Fibroblast of lung (primary cell): ENCODE data around the gene MAP6. TPM values are rescaled to one million over a fixed set of nuclear protein-coding genes. Genes with fewer than 3 reads are reported as not detected.

Experiments used
- DNase-seq, 2 donors: peaks; one replicate each; pipeline versions ENCODE4 v3.0.0 to v3.0.0-alpha.2; 2010; ENCODE audit warnings: low read depth in 2 of 2
- H2AFZ ChIP-seq: 2 replicates; pipeline ENCODE4 v1.5.1; 2012; ENCODE audit warnings: low read length, control low read depth, inconsistent platforms
- H3K27ac ChIP-seq: 2 replicates; pipeline ENCODE4 v1.5.1; 2011; ENCODE audit warnings: low read length, control low read depth; ENCODE audit not compliant: insufficient read depth
- H3K27me3 ChIP-seq: 2 replicates; pipeline ENCODE4 v1.5.1; 2011; ENCODE audit warnings: mild to moderate bottlenecking, low read length; ENCODE audit not compliant: control insufficient read depth, insufficient read depth
- H3K36me3 ChIP-seq: 2 replicates; pipeline ENCODE4 v1.5.1; 2011; ENCODE audit warnings: low read length; ENCODE audit not compliant: control insufficient read depth, insufficient read depth
- H3K4me1 ChIP-seq: 2 replicates; pipeline ENCODE4 v1.5.1; 2011; ENCODE audit warnings: low read length; ENCODE audit not compliant: control insufficient read depth, insufficient read depth; ENCODE audit errors: extremely low read depth
- H3K4me2 ChIP-seq: 2 replicates; pipeline ENCODE4 v1.5.1; 2011; ENCODE audit warnings: low read length, control low read depth; ENCODE audit not compliant: insufficient read depth; ENCODE audit errors: extremely low read depth
- H3K4me3 ChIP-seq, 4 experiments: fragments of 200-600 bp in 1 of 4; sonication (generic) in 1 of 4; replicated peaks in 1 of 4; 2 replicates each; pipeline ENCODE4 v1.5.1; 2011 to 2016; ENCODE audit warnings: low read length in 4 of 4, low read depth in 3 of 4, mild to moderate bottlenecking in 3 of 4, control low read depth in 2 of 4, inconsistent platforms in 1 of 4, mixed read lengths in 1 of 4; ENCODE audit not compliant: insufficient read depth in 1 of 4; ENCODE audit errors: control extremely low read depth in 1 of 4
- H3K79me2 ChIP-seq: 2 replicates; pipeline ENCODE4 v1.5.1; 2012; ENCODE audit warnings: mild to moderate bottlenecking, low read length, inconsistent platforms; ENCODE audit not compliant: control insufficient read depth, insufficient read depth
- H3K9ac ChIP-seq: 2 replicates; pipeline ENCODE4 v1.5.1; 2011; ENCODE audit warnings: mild to moderate bottlenecking, low read length, control low read depth; ENCODE audit not compliant: insufficient read depth
- H3K9me3 ChIP-seq: 2 replicates; pipeline ENCODE4 v1.5.1; 2012; ENCODE audit warnings: low read depth, low read length; ENCODE audit not compliant: control insufficient read depth, insufficient read depth
- H4K20me1 ChIP-seq: 2 replicates; pipeline ENCODE4 v1.5.1; 2011; ENCODE audit warnings: low read length; ENCODE audit not compliant: control insufficient read depth, insufficient read depth; ENCODE audit errors: extremely low read depth
- CTCF ChIP-seq, 2 donors: IDR thresholded peaks in 1 of 2; conservative IDR thresholded peaks in 1 of 2; 1 replicate in 1 of 2; 2 replicates in 1 of 2; pipeline ENCODE4 v1.5.1; 2011 to 2012; ENCODE audit warnings: low read length in 2 of 2, control low read depth in 1 of 2, inconsistent platforms in 1 of 2, low read depth in 1 of 2, mild to moderate bottlenecking in 1 of 2
- EZH2 ChIP-seq: IDR thresholded peaks from 2 replicates; pipeline ENCODE4 v1.5.1; 2012; ENCODE audit warnings: low read length, control low read depth, mild to moderate bottlenecking; ENCODE audit errors: missing control alignments
- polyA plus RNA-seq, 2 donors: library from polyadenylated mRNA; depleted of rRNA in 1 of 2; stranded (reverse) in 1 of 2; unstranded in 1 of 2; fragments of >200 nt; gene quantifications; 2 replicates each; pipeline ENCODE4 v1.2.1, GENCODE V29; 2011 to 2012; ENCODE audit warnings: missing spikeins in 1 of 2
- total RNA-seq: library from RNA; depleted of rRNA; stranded (reverse); fragments of >200 nt; gene quantifications from 2 replicates; pipeline ENCODE4 v1.2.1, GENCODE V29; 2014

MAP6 gene
- total and polyA plus RNA-seq, 2 donors (not counting 1 experiment from before 2014, with no cell fraction given) = 0.17 to 1.0 TPM

DNA sequence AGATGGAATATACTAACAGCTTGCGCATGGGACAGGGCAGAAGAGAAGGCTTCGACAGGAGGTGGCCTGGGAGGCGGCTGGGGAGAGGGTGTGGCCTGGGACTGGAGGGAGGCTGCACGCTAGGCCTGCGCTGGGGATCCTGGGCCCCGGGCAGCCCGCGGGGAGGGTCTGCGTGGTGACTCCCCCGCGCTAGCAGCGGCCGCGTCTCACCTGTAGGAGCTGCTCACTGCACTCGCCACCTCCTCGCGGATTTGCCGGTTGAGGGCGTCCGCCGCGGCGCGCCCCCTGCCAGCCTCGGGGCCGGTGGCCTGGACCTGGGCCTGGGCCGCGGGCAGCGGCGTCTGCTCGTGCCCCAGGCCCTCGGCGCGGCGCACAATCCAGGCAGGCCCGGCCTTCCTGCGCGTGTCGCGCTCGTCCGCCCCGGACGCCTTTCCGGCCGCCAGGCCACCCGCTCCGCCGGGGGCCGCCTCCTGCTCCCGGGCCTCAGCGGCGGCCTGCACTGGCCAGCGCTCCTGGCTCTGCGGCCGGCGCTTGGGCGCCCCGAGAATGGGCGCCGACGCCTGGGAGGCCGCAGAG is 1.5 kb downstream of the MAP6 start:
- peak overlapping the region in 2 of 4 experiments; percentile 23 to 36 for H3K4me3 ChIP-seq
- no peaks in the 10 kb centered on the region for H3K4me1 ChIP-seq
- H3K79me2 ChIP-seq = no peaks in the 10 kb centered on the region
- no peaks in the 10 kb centered on the region for H4K20me1 ChIP-seq
- peak overlapping the region; percentile 68 for H3K4me2 ChIP-seq
- TF ChIP-seq CTCF (conservative IDR thresholded peaks at IDR 0.05 in 1 of 2, IDR thresholded peaks at IDR 0.05 in 1 of 2; ENCODE audit: low read depth in 1 of 2, low read length in 2 of 2) (no peak), EZH2 (peak; percentile 55)
- H3K27me3 ChIP-seq = peaks cover 40% of the 10 kb centered on the region
- H2AFZ ChIP-seq = peak overlapping the region; percentile 41
- H3K27ac ChIP-seq = no peak overlapping the region
- peak in 1 of 2 donors; percentile 24 for DNase-seq
- peak overlapping the region; percentile 23 for H3K9ac ChIP-seq
- H3K9me3 ChIP-seq = no peaks in the 10 kb centered on the region
- no peaks in the 10 kb centered on the region for H3K36me3 ChIP-seq

- Histone ChIP-seq H3K27ac (no peak overlapping the region), H4K20me1 (no peaks in the 10 kb centered on the region), H3K27me3 (peaks cover 31% of the 10 kb centered on the region), H3K9ac (no peak overlapping the region), H3K4me3 (no peak overlapping the region), H3K36me3 (no peaks in the 10 kb centered on the region), H3K9me3 (no peaks in the 10 kb centered on the region), H2AFZ (no peak overlapping the region), H3K79me2 (no peaks in the 10 kb centered on the region), H3K4me2 (no peak overlapping the region), H3K4me1 (no peaks in the 10 kb centered on the region)
- TF ChIP-seq CTCF (conservative IDR thresholded peaks at IDR 0.05 in 1 of 2, IDR thresholded peaks at IDR 0.05 in 1 of 2; ENCODE audit: low read depth in 1 of 2, low read length in 2 of 2) = no peak
- no peak for TF ChIP-seq EZH2
- DNase-seq = no peak
Measured at GRCh38 chr11:75665990-75666389, 2.8 kb downstream of the MAP6 start.

DNA sequence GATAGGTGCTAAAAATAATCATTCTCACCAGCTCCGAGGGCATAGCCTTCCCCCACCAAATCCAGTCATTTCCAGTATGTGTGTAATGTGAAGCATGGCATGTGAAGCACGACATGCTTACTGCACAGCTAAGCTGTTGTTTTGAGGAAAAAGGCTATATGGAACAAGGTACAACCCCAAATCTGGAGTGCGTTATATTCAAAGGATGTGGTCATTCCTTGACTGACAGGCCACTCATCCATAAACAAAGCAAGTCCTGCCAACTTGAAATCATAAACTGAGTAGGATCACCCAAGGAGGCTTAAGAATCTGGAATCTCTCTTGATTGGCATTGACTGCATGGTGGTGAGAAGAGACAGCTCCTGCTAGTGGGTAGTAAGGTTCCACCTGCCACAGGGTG is 3.7 kb downstream of the MAP6 start:
- DNase-seq = no peak
- Histone ChIP-seq H3K4me3 (no peak overlapping the region), H3K4me1 (no peaks in the 10 kb centered on the region), H2AFZ (no peak overlapping the region), H3K27ac (no peak overlapping the region), H3K4me2 (no peak overlapping the region), H3K79me2 (no peaks in the 10 kb centered on the region), H3K36me3 (no peaks in the 10 kb centered on the region), H3K27me3 (peaks cover 31% of the 10 kb centered on the region), H3K9ac (no peak overlapping the region), H3K9me3 (no peaks in the 10 kb centered on the region), H4K20me1 (no peaks in the 10 kb centered on the region)
- no peak for TF ChIP-seq CTCF (conservative IDR thresholded peaks at IDR 0.05 in 1 of 2, IDR thresholded peaks at IDR 0.05 in 1 of 2; ENCODE audit: low read depth in 1 of 2, low read length in 2 of 2)
- no peak for TF ChIP-seq EZH2
